Fibroblast of skin of scalp (primary cell): ENCODE results near the gene CNNM2.

Experiments
- DNase-seq: peaks from one replicate; pipeline ENCODE4 v3.0.0-alpha.2; 2013

Gene CNNM2

GRCh38 chr10:103077491-103078308 is 159.6 kb downstream of the CNNM2 start:
- DNase-seq, result no peak

- DNase-seq, result no peak
Measured at GRCh38 chr10:103078309-103078615, 160.2 kb downstream of the CNNM2 start.

GRCh38 chr10:103078676-103079075 is 160.6 kb downstream of the CNNM2 start:
- no peak for DNase-seq

GRCh38 chr10:103079100-103079499 is 161.0 kb downstream of the CNNM2 start:
- no peak for DNase-seq

GRCh38 chr10:103079946-103080345 is 161.9 kb downstream of the CNNM2 start:
- DNase-seq, result no peak

GRCh38 chr10:103080891-103081581 is 162.9 kb downstream of the CNNM2 start:
- no peak for DNase-seq

GRCh38 chr10:103082683-103083082 is 164.6 kb downstream of the CNNM2 start:
- no peak for DNase-seq

GRCh38 chr10:103083266-103083976 is 165.3 kb downstream of the CNNM2 start:
- no peak for DNase-seq

GRCh38 chr10:103083977-103084320 is 165.9 kb downstream of the CNNM2 start:
- no peak for DNase-seq

GRCh38 chr10:103086261-103086660 is 168.2 kb downstream of the CNNM2 start:
- peak; percentile 15 for DNase-seq

GRCh38 chr10:103086799-103087198 is 168.7 kb downstream of the CNNM2 start:
- no peak for DNase-seq

GRCh38 chr10:103089493-103089892 is 171.4 kb downstream of the CNNM2 start:
- DNase-seq, result no peak

- no peak for DNase-seq
Measured at GRCh38 chr10:103090911-103091310, 172.8 kb downstream of the CNNM2 start.

- DNase-seq, result no peak
Measured at GRCh38 chr10:103095005-103095404, 176.9 kb downstream of the CNNM2 start.

- DNase-seq, result no peak
Measured at GRCh38 chr10:103096130-103096529, 178.0 kb downstream of the CNNM2 start.

GRCh38 chr10:103098240-103098639 is 180.1 kb downstream of the CNNM2 start:
- no peak for DNase-seq

GRCh38 chr10:103100620-103101019 is 182.5 kb downstream of the CNNM2 start:
- DNase-seq, result no peak

- DNase-seq, result no peak
Measured at GRCh38 chr10:103102195-103102594, 184.1 kb downstream of the CNNM2 start.

GRCh38 chr10:103103989-103104388 is 185.9 kb downstream of the CNNM2 start:
- no peak for DNase-seq

GRCh38 chr10:103104721-103105120 is 186.6 kb downstream of the CNNM2 start:
- DNase-seq, result no peak

GRCh38 chr10:103105462-103105861 is 187.4 kb downstream of the CNNM2 start:
- no peak for DNase-seq

GRCh38 chr10:103106539-103106938 is 188.4 kb downstream of the CNNM2 start:
- no peak for DNase-seq

- no peak for DNase-seq
Measured at GRCh38 chr10:103109821-103110220, 191.7 kb downstream of the CNNM2 start.

GRCh38 chr10:103110407-103110806 is 192.3 kb downstream of the CNNM2 start:
- DNase-seq, result no peak
